ENCODE results near the gene DENND4A. TPM values are rescaled to one million over a fixed set of nuclear protein-coding genes. Genes with fewer than 3 reads are reported as not detected.
"Not testable (repeated sequence)": the region's sequence is repeated elsewhere in the genome, so short reads cannot be mapped to it uniquely, and the experiment has no call there.

The DENND4A gene
- total RNA-seq, 4 donors from 2014 or later, result 16.6 to 70.1 (median 24.5) TPM

DNA sequence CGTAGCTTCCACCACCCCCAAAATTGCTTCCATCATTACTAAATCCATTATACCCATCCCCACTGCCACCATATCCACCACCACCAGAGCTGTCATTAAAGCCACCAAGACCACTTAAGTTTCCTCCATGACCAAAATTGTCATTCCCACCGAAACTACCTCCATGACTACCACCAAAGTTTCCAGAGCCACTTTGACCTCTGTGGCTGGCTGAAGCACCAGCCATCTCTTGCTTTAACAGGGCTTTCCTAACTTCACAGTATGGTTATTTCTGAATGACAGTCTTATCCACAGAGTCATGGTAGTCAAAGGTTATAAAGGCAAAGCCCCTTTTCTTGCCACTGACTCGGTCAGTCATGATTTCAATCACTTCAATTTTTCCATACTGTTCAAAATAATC, 24.3 kb upstream of the DENND4A start:
- Histone ChIP-seq H3K9me3 (no peaks in the 10 kb centered on the region), H3K27ac (no peak overlapping the region), H3K4me3 (no peak overlapping the region), H3K36me3 (no peaks in the 10 kb centered on the region), H3K27me3 (no peaks in the 10 kb centered on the region), H3K4me1 (peaks cover 0 to 15% (median 0%) of the 10 kb centered on the region in 4 donors)
- DNase-seq, result no peak
- no peak for TF ChIP-seq POLR2A (IDR thresholded peaks at IDR 0.05)
- TF ChIP-seq, protein P1, sequence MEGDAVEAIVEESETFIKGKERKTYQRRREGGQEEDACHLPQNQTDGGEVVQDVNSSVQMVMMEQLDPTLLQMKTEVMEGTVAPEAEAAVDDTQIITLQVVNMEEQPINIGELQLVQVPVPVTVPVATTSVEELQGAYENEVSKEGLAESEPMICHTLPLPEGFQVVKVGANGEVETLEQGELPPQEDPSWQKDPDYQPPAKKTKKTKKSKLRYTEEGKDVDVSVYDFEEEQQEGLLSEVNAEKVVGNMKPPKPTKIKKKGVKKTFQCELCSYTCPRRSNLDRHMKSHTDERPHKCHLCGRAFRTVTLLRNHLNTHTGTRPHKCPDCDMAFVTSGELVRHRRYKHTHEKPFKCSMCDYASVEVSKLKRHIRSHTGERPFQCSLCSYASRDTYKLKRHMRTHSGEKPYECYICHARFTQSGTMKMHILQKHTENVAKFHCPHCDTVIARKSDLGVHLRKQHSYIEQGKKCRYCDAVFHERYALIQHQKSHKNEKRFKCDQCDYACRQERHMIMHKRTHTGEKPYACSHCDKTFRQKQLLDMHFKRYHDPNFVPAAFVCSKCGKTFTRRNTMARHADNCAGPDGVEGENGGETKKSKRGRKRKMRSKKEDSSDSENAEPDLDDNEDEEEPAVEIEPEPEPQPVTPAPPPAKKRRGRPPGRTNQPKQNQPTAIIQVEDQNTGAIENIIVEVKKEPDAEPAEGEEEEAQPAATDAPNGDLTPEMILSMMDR (IDR thresholded peaks at IDR 0.05), result no peak

DNA sequence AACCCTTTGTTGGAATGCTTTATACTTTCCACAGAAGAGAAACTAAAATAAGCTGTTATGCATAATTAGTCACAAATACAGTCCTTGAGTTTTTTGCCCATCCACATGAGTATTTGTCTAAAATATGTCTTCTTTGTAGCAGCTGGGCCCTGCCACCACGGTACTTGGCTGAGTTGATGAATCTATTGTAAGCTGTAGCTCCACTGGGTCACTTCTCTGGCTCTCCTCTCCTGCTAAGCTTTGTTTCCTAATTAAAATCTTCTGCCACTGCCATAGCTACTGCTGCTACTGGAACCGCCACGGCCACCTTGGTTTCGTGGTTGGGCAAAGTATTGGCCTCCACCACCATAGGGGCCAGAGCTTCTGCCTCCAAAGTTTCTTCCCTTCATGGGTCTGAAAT, 23.9 kb upstream of the DENND4A start:
- peak in 1 of 3 donors; percentile 14 for DNase-seq
- not testable (repeated sequence) for H3K9me3 ChIP-seq, H3K36me3 ChIP-seq, H3K27ac ChIP-seq, H3K4me3 ChIP-seq, H3K27me3 ChIP-seq
- peaks cover 0 to 15% (median 0%) of the 10 kb centered on the region in 4 donors for H3K4me1 ChIP-seq

DNA sequence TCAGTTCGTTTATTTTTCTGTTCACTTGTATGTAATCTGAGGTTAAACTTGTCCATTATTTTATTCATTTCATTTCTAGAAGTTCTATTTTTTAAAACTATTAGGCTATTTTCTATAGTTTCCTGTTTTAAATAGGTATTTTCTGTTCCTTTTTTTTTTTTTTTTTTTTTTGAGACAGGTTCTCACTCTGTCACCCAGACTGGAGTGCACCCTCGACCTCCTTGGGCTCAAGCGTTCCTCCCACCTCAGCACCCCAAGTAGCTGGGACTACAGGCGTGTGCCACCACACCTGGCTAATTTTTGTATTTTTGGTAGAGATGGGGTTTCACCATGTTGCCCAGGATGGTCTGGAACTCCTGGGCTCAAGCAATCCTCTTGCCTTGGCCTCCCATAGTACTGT, 22.2 kb upstream of the DENND4A start:
- H3K4me3 ChIP-seq, result not testable (repeated sequence)

DNA sequence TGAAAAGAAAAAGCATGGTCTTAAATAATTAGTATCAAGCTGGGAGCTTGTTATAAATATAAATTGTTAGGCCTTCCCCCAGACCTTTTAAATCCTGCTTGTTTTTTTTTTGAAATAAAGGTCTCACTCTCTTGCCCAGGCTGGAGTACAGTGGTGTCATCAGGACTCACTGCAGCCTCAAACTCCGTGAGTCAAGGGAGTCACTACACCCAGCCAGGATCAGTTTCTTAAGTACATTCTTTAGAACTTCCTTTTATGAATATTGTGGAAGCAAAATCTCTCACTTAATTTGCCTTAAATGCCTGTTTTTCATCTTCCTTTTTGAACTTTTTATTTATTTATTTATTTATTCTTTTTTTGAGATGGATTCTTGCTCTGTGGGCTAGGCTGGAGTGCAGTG, 20.8 kb upstream of the DENND4A start:
- Histone ChIP-seq H3K36me3 (no peaks in the 10 kb centered on the region), H3K9me3 (no peaks in the 10 kb centered on the region), H3K27me3 (no peaks in the 10 kb centered on the region), H3K27ac (no peak overlapping the region), H3K4me3 (no peak overlapping the region), H3K4me1 (no peaks in the 10 kb centered on the region)
- no peak for TF ChIP-seq POLR2A (IDR thresholded peaks at IDR 0.05)
- TF ChIP-seq, protein P1 (IDR thresholded peaks at IDR 0.05), result no peak
- DNase-seq, result peak in 1 of 3 donors; percentile 24

More for the DNA sequence above, 22.2 kb upstream of the DENND4A start:
- not testable (repeated sequence) for H3K27ac ChIP-seq, H3K27me3 ChIP-seq, H3K36me3 ChIP-seq, H3K9me3 ChIP-seq
- peak in 1 of 3 donors; percentile 25 for DNase-seq
- H3K4me1 ChIP-seq, result peaks cover 0 to 11% (median 0%) of the 10 kb centered on the region in 4 donors

DNA sequence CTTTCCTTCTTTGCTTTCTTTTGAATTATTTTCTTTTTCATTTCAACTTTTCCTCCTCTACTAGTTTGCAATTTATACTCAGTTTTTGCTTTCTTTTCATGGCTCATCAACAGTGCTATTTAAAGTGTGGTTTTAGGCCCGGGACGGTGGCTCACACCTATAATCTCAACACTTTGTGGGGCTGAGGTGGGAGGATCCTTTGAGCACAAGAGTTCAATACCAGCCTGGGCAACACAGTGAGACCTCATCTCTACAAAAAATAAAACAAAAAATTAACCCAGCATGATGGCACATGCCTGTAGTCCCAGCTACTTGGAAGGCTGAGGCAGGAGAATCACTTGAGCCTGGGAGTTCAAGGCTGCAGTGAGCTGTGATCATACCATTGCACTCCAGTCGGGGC, 20.4 kb upstream of the DENND4A start:
- no peak for TF ChIP-seq POLR2A (IDR thresholded peaks at IDR 0.05)
- TF ChIP-seq, protein P1 (IDR thresholded peaks at IDR 0.05), result no peak
- H3K27ac ChIP-seq, result no peak overlapping the region
- H3K9me3 ChIP-seq, result no peaks in the 10 kb centered on the region
- no peaks in the 10 kb centered on the region for H3K27me3 ChIP-seq
- no peaks in the 10 kb centered on the region for H3K4me1 ChIP-seq
- H3K36me3 ChIP-seq, result no peaks in the 10 kb centered on the region
- H3K4me3 ChIP-seq, result no peak overlapping the region
- DNase-seq, result no peak

DNA sequence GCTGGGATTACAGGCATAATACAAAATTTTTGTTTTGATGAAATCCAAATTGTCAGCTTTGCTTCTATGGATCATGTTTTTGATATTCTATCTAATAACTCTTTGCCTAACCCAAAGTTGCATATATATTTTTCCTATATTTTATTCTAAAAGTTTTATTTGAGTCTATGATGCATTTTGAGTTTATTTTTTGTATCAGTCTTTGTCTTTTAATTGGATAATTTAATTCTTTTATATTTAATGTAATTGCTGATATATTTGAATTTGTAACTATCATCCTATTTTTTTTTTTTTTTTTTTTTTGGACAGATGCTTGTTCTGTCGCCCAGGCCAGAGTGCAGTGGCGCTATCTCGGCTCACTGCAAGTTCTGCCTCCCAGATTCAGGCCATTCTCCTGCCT, 19.7 kb upstream of the DENND4A start:
- no peak overlapping the region for H3K4me3 ChIP-seq
- no peak for DNase-seq
- no peaks in the 10 kb centered on the region for H3K9me3 ChIP-seq
- no peaks in the 10 kb centered on the region for H3K4me1 ChIP-seq
- H3K27me3 ChIP-seq, result no peaks in the 10 kb centered on the region
- H3K36me3 ChIP-seq, result no peaks in the 10 kb centered on the region
- no peak overlapping the region for H3K27ac ChIP-seq
- TF ChIP-seq, protein P1 (IDR thresholded peaks at IDR 0.05), result no peak
- no peak for TF ChIP-seq POLR2A (IDR thresholded peaks at IDR 0.05)

DNA sequence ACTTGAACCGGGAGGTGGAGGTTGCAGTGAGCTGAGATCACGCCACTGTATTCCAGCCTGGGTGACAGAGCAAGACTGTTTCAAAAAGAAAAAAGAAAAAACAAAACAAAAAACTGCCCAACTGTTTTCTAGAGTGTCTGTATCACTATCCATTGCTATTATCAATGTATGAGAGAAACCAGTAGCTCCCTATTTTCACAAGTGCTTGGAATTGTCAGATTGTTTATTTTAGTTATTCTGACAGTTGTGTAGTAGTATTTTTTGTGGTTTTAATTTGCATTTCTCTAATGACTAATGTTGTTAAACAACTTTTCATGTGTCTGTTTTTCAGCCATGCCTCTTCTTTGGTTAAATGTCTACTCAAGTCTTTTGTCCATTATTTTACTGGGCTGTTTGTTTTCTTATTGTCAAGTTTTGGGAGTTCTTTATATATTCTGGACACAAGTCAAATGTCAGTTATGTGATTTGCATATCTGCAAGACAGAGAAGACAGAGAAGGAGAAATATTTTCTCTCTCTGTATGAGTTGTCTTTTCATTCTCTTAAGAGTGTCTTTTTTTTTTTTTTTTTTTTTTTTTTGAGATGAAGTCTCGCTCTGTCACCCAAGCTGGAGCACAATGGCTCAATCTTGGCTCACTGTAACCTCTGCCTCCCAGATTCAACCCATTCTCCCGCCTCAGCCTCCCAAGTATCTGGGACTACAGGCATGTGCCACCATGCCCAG, 19.1 kb upstream of the DENND4A start:
- H3K9me3 ChIP-seq, H3K4me1 ChIP-seq, H3K4me3 ChIP-seq, H3K36me3 ChIP-seq, H3K27me3 ChIP-seq, H3K27ac ChIP-seq: not testable (repeated sequence)
- peak in 1 of 3 donors; percentile 5 for DNase-seq
